NOMO-1 treated with dmso at 0.1 percent for 144 hours (cell line): ENCODE measurements around the gene CXCL6.

Experiments used
- DNase-seq: peaks from one replicate; lab custom pipeline; 2025; ENCODE audit not compliant: unreplicated experiment; lab: John Stamatoyannopoulos, UW

The CXCL6 gene

GRCh38 chr4:73867783-73868182 lies 31.3 kb downstream of the CXCL6 start:
- DNase-seq, result no peak

GRCh38 chr4:73868206-73869129 lies 32.0 kb downstream of the CXCL6 start:
- DNase-seq, result no peak

GRCh38 chr4:73869130-73870055 lies 32.9 kb downstream of the CXCL6 start, which contains the start of gene CXCL1:
Gene CXCL1 (plus strand): TSS chr4:73869393. CDS start chr4:73869471, 78 bp downstream.
- DNase-seq, result no peak

- DNase-seq, result no peak
These were observed 33.8 kb downstream of the CXCL6 start for GRCh38 chr4:73870260-73870659.

- DNase-seq, result no peak
These were observed 34.3 kb downstream of the CXCL6 start for GRCh38 chr4:73870768-73871167.

GRCh38 chr4:73871511-73872310 lies 35.2 kb downstream of the CXCL6 start:
- no peak for DNase-seq

GRCh38 chr4:73872316-73873108 lies 36.0 kb downstream of the CXCL6 start:
- peak; percentile 44 for DNase-seq

GRCh38 chr4:73874386-73874785 lies 37.9 kb downstream of the CXCL6 start:
- DNase-seq, result no peak

- DNase-seq, result no peak
These were observed 38.9 kb downstream of the CXCL6 start for GRCh38 chr4:73875401-73875800.

GRCh38 chr4:73883306-73883705 lies 46.8 kb downstream of the CXCL6 start:
- DNase-seq, result no peak

GRCh38 chr4:73885574-73886267 lies 49.2 kb downstream of the CXCL6 start:
- no peak for DNase-seq
